IPS-20b (cell line): ENCODE measurements around the gene CTTN.

Experiments
- H3K27ac ChIP-seq: one replicate; pipeline ENCODE4 v1.5.1; 2013; ENCODE audit warnings: low read length
- H3K27me3 ChIP-seq: 2 replicates; pipeline ENCODE4 v1.6.1; 2013; ENCODE audit warnings: mild to moderate bottlenecking, low read length, inconsistent platforms; ENCODE audit not compliant: insufficient read depth
- H3K36me3 ChIP-seq: 2 replicates; pipeline ENCODE4 v1.6.1; 2013; ENCODE audit warnings: low read depth, mild to moderate bottlenecking, inconsistent platforms, low read length, moderate library complexity; ENCODE audit not compliant: insufficient read depth
- H3K4me1 ChIP-seq: 2 replicates; pipeline ENCODE4 v1.6.1; 2013; ENCODE audit warnings: mild to moderate bottlenecking, control low read depth, inconsistent platforms, low read length, moderate library complexity; ENCODE audit not compliant: insufficient read depth
- H3K4me3 ChIP-seq: 2 replicates; pipeline ENCODE4 v1.5.1; 2013; ENCODE audit warnings: mild to moderate bottlenecking, low read length, inconsistent platforms
- H3K9ac ChIP-seq: 2 replicates; pipeline ENCODE4 v1.6.1; 2013; ENCODE audit warnings: low read depth, mild to moderate bottlenecking, inconsistent platforms, low read length, moderate library complexity
- H3K9me3 ChIP-seq: 2 replicates; pipeline ENCODE4 v1.6.1; 2013; ENCODE audit warnings: mild to moderate bottlenecking, low read depth, low read length, inconsistent platforms; ENCODE audit not compliant: insufficient read depth

The CTTN gene

DNA sequence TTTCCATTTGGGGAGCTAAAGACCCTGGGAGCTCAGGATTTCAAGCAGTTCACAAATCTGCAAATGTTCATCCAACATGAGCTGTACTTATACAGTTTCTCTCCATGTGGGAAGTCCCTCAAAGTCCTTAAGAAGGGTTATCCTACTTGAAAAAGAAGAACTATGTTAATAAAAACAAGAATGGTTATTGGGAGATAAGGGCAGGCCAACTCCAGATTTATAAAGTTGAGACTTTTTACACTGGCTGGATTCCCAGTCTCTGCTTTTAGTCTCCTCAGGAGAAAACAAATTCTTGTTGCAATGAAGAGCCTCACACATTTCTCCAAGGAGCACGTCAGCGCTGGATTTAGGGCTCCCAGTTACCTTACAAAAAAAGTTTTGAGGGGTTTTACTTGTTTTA, 34.2 kb upstream of the CTTN start:
- H3K9ac ChIP-seq = no peak overlapping the region
- H3K36me3 ChIP-seq = peaks cover 87% of the 10 kb centered on the region
- H3K27me3 ChIP-seq = no peaks in the 10 kb centered on the region
- H3K4me1 ChIP-seq = no peaks in the 10 kb centered on the region
- no peak overlapping the region for H3K27ac ChIP-seq
- H3K9me3 ChIP-seq = no peaks in the 10 kb centered on the region
- H3K4me3 ChIP-seq = no peak overlapping the region

DNA sequence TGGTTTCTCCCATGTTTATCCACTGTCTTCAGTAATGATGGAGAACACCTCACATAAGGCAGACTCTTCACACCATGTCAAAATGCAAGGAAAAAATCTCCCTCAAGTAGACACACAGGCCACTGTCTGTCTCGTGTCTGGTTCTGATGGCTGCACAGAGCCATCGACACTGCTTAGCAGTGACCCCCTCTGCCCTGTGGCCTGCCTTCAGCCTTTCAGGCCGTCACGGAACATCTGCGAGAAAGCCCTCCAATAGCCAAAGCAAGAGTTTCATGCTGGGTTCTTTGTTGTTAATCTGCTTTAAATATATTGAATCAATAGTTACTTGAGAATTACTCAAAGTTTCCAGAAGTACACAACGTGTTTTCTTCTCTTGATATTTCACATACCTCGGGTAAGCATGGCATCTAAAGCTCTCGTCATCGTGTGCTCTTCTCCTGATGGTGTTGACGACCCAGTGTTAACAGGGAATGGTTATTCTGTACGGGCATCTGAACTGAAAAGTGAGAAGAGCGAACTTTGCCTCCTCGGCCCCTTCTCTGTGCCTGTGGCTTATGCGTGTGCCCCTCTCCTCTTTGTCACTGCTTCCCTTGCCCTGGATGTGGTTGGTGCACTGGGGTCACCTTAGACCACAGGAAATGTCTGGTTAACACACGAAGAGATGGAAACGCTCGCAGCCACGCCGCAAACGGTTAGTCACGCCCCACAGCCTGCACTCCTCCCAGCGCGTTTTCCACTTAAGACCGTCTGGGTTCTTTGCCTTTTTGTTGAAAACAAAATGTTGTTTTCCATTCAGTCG, 33.4 kb upstream of the CTTN start:
- Histone ChIP-seq H3K4me1 (no peaks in the 10 kb centered on the region), H3K9me3 (no peaks in the 10 kb centered on the region), H3K27ac (no peak overlapping the region), H3K36me3 (peaks cover 79% of the 10 kb centered on the region), H3K9ac (no peak overlapping the region), H3K4me3 (no peak overlapping the region), H3K27me3 (no peaks in the 10 kb centered on the region)

GRCh38 chr11:70365544-70365927, 32.8 kb upstream of the CTTN start:
- Histone ChIP-seq H3K9ac (no peak overlapping the region), H3K36me3 (peaks cover 73% of the 10 kb centered on the region), H3K9me3 (no peaks in the 10 kb centered on the region), H3K4me1 (no peaks in the 10 kb centered on the region), H3K4me3 (no peak overlapping the region), H3K27me3 (no peaks in the 10 kb centered on the region), H3K27ac (no peak overlapping the region)

DNA sequence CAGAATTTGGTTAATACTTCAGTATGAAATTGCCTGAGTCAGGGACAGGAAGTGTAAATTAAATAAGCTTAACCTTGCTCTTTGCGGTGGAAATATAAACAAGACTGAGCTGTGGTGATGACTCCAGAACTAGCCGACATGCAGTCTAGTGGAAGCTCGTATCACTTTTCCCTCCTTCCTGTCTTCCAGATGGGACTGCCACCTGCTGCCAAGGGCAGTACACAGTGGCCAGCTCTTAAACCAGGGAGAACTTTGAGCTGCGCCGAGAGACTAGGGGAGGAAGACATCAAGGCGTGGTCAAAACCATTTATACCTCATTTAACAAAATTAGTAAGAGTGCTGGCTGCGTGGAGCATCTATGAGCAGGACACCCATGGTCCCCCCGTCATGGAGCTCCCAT, 31.3 kb upstream of the CTTN start:
- Histone ChIP-seq H3K27ac (no peak overlapping the region), H3K4me1 (no peaks in the 10 kb centered on the region), H3K36me3 (peaks cover 65% of the 10 kb centered on the region)

DNA sequence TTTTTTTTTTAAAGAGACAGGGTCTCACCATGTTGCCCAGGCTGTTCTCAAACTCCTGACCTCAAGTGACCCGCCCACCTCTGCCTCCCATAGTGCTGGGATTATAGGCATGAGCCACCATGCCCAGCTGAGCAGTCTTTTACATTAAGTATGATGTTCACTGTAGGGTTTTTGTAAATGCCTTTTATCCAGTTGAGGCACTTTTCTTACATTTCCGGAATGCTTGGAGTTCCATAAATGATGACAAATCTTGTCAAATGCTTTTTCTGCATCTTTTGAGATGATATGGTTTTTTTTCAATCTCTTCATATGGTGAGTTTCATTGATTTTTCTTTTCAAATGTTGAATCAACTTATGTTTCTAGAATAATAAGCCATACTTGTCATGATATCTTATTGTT, 29.4 kb upstream of the CTTN start:
- H3K4me1 ChIP-seq = no peaks in the 10 kb centered on the region
- H3K27ac ChIP-seq = no peak overlapping the region
- peaks cover 65% of the 10 kb centered on the region for H3K36me3 ChIP-seq
- H3K27me3 ChIP-seq = no peaks in the 10 kb centered on the region
- H3K9ac ChIP-seq = no peak overlapping the region
- H3K9me3 ChIP-seq = peaks cover 3% of the 10 kb centered on the region; the same call in 1 of the 2 replicates
- no peak overlapping the region for H3K4me3 ChIP-seq

More for the DNA sequence above, 31.3 kb upstream of the CTTN start:
- Histone ChIP-seq H3K9me3 (peaks cover 3% of the 10 kb centered on the region; the same call in 1 of the 2 replicates), H3K9ac (no peak overlapping the region), H3K4me3 (no peak overlapping the region), H3K27me3 (no peaks in the 10 kb centered on the region)

- Histone ChIP-seq H3K9me3 (peaks cover 3% of the 10 kb centered on the region; the same call in 1 of the 2 replicates), H3K4me3 (no peak overlapping the region), H3K9ac (no peak overlapping the region), H3K36me3 (peaks cover 65% of the 10 kb centered on the region), H3K4me1 (no peaks in the 10 kb centered on the region), H3K27ac (no peak overlapping the region), H3K27me3 (no peaks in the 10 kb centered on the region)
Measured at GRCh38 chr11:70371241-70371640, 27.1 kb upstream of the CTTN start.

- Histone ChIP-seq H3K36me3 (peaks cover 66% of the 10 kb centered on the region), H3K27me3 (no peaks in the 10 kb centered on the region)
Measured at GRCh38 chr11:70372076-70372475, 26.3 kb upstream of the CTTN start.

DNA sequence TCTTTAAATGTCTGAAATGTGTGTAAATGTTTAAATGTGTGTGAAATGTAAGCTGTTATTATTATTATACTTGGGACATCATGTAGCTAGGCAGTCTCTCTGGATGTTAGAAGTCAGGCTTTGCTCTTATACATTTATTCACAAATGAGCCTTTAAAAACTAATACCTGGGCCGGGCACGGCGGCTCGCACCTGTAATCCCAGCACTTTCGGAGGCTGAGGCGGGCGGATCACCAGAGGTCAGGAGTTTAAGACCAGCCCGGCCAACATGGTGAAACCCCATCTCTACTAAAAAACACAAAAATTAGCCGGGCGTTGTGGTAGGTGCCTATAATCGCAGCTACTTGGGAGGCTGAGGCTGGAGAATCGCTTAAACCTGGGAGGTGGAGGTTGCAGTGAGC, 21.7 kb upstream of the CTTN start:
- peaks cover 1% of the 10 kb centered on the region; the same call in 1 of the 2 replicates for H3K4me1 ChIP-seq
- H3K9ac ChIP-seq = no peak overlapping the region
- H3K36me3 ChIP-seq = peaks cover 89% of the 10 kb centered on the region
- H3K27me3 ChIP-seq = no peaks in the 10 kb centered on the region
- no peaks in the 10 kb centered on the region for H3K9me3 ChIP-seq
- no peak overlapping the region for H3K27ac ChIP-seq
- no peak overlapping the region for H3K4me3 ChIP-seq

More at GRCh38 chr11:70372076-70372475, 26.3 kb upstream of the CTTN start:
- H3K9me3 ChIP-seq = peaks cover 3% of the 10 kb centered on the region; the same call in 1 of the 2 replicates
- H3K4me1 ChIP-seq = no peaks in the 10 kb centered on the region
- H3K27ac ChIP-seq = no peak overlapping the region
- H3K4me3 ChIP-seq = no peak overlapping the region
- no peak overlapping the region for H3K9ac ChIP-seq

DNA sequence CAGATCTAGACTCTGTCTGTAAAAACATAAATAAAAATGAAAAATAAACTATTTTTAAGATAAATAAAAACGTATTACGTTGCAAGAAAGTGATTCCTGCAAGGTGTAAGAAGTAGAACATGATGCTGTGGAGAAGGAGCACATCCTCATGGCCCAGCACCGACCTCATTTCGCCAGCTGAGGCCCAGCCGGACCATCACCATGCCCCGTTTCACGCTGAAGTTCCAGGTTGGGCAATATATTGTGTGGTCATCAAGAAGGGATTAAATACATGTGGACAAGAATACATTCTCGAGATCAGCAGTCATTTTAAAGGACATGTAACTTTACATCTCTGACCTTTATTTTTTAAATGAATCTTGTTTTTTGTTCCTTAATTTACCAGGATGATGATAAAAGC, 20.7 kb upstream of the CTTN start:
- H3K9me3 ChIP-seq = no peaks in the 10 kb centered on the region
- no peak overlapping the region for H3K27ac ChIP-seq
- H3K27me3 ChIP-seq = no peaks in the 10 kb centered on the region
- H3K4me3 ChIP-seq = no peak overlapping the region
- peaks cover 11% of the 10 kb centered on the region for H3K4me1 ChIP-seq
- peaks cover 85% of the 10 kb centered on the region for H3K36me3 ChIP-seq
- no peak overlapping the region for H3K9ac ChIP-seq

DNA sequence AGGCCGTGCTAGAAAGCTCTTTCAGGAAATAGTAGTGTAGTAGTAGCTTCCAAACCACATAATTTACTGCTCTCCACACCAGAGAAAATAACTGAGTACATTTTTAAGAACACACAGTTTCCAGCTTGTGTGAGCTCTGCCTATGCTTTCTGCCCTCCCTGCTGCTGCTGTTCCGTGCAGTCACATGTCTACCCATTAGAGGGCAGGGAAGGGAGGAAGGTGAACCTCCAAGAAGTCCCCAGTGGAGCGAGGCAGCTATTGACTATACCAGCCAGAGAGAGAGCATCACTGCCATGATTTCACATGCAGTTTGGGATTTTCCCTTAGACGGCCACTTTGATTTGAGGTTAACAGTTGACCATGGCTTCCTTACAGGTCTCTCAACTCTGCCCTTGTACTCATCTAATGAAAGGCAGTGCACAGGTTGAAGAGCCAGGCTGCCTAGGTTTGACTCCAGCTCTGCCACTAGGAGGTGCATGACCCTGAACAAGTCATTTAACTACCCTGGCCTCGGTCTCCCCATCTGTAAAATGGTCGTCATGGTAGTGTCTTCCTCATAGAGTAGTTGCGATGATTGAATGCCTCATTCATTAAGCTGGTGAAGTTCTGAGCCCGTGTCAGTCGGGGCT, 19.7 kb upstream of the CTTN start:
- Histone ChIP-seq H3K4me1 (peaks cover 14% of the 10 kb centered on the region), H3K36me3 (peaks cover 84% of the 10 kb centered on the region), H3K4me3 (no peak overlapping the region), H3K27ac (no peak overlapping the region), H3K9me3 (no peaks in the 10 kb centered on the region), H3K9ac (no peak overlapping the region), H3K27me3 (no peaks in the 10 kb centered on the region)

DNA sequence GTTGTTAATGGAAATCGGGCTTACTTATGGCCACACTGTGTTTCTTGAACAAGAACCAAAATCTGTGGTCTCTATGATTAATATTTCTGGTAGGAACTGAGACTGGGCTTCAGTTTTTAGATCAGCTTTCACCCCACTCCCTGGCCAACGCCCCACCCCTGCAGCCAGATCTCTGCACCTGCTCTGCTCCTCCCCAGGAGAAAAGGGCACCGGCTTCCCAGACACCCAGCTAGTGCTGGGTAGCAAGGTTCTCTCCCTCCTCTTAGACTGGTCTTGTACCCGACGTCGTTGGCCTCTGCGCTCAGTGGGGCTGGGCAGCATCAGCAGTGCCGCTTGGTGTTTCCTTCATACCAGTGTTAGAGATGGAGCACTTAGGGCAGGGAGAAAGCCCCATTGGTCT, 17.0 kb upstream of the CTTN start:
- Histone ChIP-seq H3K4me1 (peaks cover 14% of the 10 kb centered on the region), H3K4me3 (no peak overlapping the region), H3K9me3 (no peaks in the 10 kb centered on the region), H3K27me3 (no peaks in the 10 kb centered on the region), H3K9ac (no peak overlapping the region), H3K36me3 (peaks cover 79% of the 10 kb centered on the region), H3K27ac (no peak overlapping the region)
